H54 (cell line): ENCODE measurements around the gene SLC6A1.

Source experiments
- DNase-seq: peaks from one replicate; pipeline ENCODE4 v3.0.0; 2011; ENCODE audit warnings: low spot score, mixed read lengths; ENCODE audit not compliant: insufficient read length
- FAIRE-seq: peaks from 3 replicates; lab custom pipeline; 2011; peaks lifted over from hg19 to GRCh38; lab: Jason Lieb, UNC
- POLR2A ChIP-seq: IDR thresholded peaks from 2 replicates; pipeline ENCODE4 v1.6.1; 2011; ENCODE audit warnings: low read depth, mild to moderate bottlenecking, low read length

The SLC6A1 gene

GRCh38 chr3:10992943-10993728, 588 bp downstream of the SLC6A1 start:
- DNase-seq = no peak
- no peak for TF ChIP-seq POLR2A
- FAIRE-seq = no peak

DNA sequence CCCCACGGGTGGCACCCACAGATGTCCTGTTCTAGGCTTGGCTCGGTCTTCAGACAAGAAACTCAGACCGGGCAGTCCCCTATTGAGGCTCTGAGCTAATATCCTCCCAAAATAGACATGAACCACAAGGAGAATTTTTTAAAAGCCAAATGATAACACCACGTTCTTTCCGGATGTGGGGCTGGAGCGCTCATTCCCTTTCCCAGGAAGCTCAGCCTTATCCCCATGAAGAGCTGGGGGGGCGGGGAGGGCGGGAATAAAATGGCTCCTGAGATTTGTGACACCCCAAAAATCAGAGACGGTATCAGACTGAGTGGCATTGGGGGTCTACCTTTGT, 1.1 kb downstream of the SLC6A1 start:
- no peak for TF ChIP-seq POLR2A
- FAIRE-seq = no peak
- no peak for DNase-seq

GRCh38 chr3:10994306-10994705, 1.8 kb downstream of the SLC6A1 start:
- TF ChIP-seq POLR2A = no peak
- FAIRE-seq (no peak), DNase-seq (no peak)

- TF ChIP-seq POLR2A = no peak
- FAIRE-seq = no peak
These were observed 3.3 kb downstream of the SLC6A1 start for GRCh38 chr3:10995871-10996270.

DNA sequence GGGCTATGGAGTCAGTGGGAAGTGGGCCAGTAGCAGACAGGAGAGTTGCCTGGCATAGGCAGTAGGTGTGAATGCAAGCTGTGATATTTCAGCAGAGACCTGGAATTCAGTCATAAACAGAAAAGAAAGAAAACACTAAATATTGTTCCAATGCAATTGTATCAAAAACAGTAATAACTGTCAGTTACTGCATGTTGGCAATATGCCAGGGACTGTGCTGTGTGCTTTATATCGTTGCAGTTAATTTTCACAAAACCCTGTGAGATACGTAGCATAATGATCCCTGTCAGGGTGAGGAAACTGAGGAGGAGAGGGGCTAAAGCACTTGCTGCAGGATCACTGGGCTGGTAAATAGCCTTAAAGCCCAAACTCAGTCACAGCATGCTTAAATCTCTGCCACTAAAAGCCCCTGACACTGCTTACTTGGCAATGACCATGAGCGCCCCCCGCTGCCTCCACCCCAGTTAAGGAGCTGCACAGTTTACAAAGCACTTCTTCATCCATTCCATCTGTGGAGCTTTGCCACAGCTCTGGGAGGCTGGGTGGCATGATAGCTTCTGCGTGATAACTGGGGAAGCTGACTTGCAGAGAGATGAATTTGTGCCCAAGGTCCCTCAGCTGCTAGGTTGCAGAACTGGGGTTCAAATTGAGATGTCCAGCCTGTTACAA, 3.9 kb downstream of the SLC6A1 start:
- no peak for FAIRE-seq

More at GRCh38 chr3:10995871-10996270, 3.3 kb downstream of the SLC6A1 start:
- no peak for DNase-seq

GRCh38 chr3:10997196-10997595, 4.6 kb downstream of the SLC6A1 start:
- no peak for TF ChIP-seq POLR2A

More for the DNA sequence above, 3.9 kb downstream of the SLC6A1 start:
- DNase-seq = no peak
- TF ChIP-seq POLR2A = no peak

DNA sequence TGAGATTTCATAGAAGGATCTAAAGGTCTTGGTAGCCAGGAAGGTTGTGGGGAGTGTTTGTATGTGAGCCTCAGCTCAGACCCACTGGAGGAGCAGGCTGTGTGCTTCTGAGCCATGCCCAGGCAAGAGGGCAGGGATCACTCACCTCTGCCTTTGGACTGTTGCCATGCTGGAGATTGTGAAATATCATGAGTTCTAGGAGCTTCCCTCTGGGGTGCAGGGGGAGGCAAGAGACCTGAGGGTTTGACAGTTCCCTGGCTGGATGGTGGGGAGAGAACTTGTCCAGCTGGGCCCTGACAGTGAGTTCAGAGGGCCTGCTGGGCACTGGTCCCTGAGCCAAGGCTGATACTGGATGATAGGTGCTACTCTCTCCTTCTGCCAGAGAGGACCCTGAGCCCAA, 6.0 kb downstream of the SLC6A1 start:
- no peak for TF ChIP-seq POLR2A
- DNase-seq = no peak
- FAIRE-seq = no peak

More at GRCh38 chr3:10997196-10997595, 4.6 kb downstream of the SLC6A1 start:
- no peak for FAIRE-seq
- no peak for DNase-seq

GRCh38 chr3:10999221-11000107, 6.9 kb downstream of the SLC6A1 start:
- FAIRE-seq = no peak
- DNase-seq = no peak
- no peak for TF ChIP-seq POLR2A

DNA sequence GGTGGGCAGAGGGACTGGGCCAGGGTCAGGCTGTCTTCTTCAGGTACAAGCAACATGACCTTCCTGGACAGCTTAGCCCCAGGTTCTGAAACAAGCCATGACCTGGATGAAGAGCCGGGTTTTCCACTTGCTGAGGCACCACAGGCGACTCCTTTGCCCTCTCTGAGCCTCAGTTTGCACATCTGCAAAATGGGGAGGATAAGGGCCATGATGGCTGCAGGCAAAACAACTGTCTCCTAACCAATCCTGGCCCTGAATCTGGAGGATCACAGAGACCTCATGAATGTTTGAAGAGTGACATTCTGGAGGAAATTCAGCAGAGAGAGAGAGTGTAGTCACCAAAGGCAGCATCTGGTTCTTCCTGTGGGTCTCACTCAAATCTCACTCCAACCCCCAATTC, 8.0 kb downstream of the SLC6A1 start:
- TF ChIP-seq POLR2A = no peak
- no peak for DNase-seq
- FAIRE-seq = no peak

GRCh38 chr3:11001020-11001657, 8.6 kb downstream of the SLC6A1 start:
- no peak for TF ChIP-seq POLR2A
- DNase-seq (no peak), FAIRE-seq (no peak)

- TF ChIP-seq POLR2A = no peak
- no peak for DNase-seq
- FAIRE-seq = no peak
These were observed 9.1 kb downstream of the SLC6A1 start for GRCh38 chr3:11001658-11002021.

- FAIRE-seq = no peak
- TF ChIP-seq POLR2A = no peak
- DNase-seq = no peak
These were observed 9.8 kb downstream of the SLC6A1 start for GRCh38 chr3:11002371-11002807.

- TF ChIP-seq POLR2A = no peak
- DNase-seq (no peak), FAIRE-seq (no peak)
These were observed 12.0 kb downstream of the SLC6A1 start for GRCh38 chr3:11004563-11004962.
